Tibial nerve (tissue), 4 donors: Measurements from ENCODE around the gene PSMB11.

Source experiments
- CTCF ChIP-seq, 5 experiments: fragments of 200-600 bp in 3 of 5; fragments of 450-650 bp in 2 of 5; sonication (generic) in 3 of 5; IDR thresholded peaks; one replicate each; pipeline ENCODE4 v1.5.1; 2016 to 2019; ENCODE audit warnings: antibody characterized with exemption in 5 of 5, mild to moderate bottlenecking in 3 of 5, moderate library complexity in 2 of 5
- EP300 ChIP-seq, 2 donors: sonication (generic); formaldehyde crosslinking; IDR thresholded peaks; one replicate each; pipeline ENCODE4 v1.6.1; 2017; ENCODE audit warnings: antibody characterized with exemption in 2 of 2, mild to moderate bottlenecking in 1 of 2
- POLR2A ChIP-seq, 2 donors: fragments of 450-650 bp; IDR thresholded peaks; one replicate each; pipeline ENCODE4 v1.6.1; 2017; ENCODE audit warnings: antibody characterized with exemption in 2 of 2, mild to moderate bottlenecking in 2 of 2, moderate library complexity in 2 of 2

- TF ChIP-seq CTCF (IDR thresholded peaks at IDR 0.05) = no peak
- TF ChIP-seq EP300 (IDR thresholded peaks at IDR 0.05) = no peak
- no peak for TF ChIP-seq POLR2A (IDR thresholded peaks at IDR 0.05)
Observed at GRCh38 chr14:23071921-23072539, 30.0 kb downstream of the PSMB11 start.
